HEK293T (cell line): Measurements from ENCODE around the gene ZNF778.

ENCODE experiments used
- CTCF ChIA-PET: fragments of 350-600 bp; formaldehyde crosslinking; extraction: SDS; loops from one replicate; lab custom pipeline; 2021; ENCODE audit warnings: antibody characterized with exemption, inconsistent platforms; lab: Yijun Ruan, JAX
- POLR2A ChIA-PET: fragments of 350-600 bp; formaldehyde crosslinking; extraction: SDS; loops from one replicate; lab custom pipeline; 2020; ENCODE audit warnings: antibody characterized with exemption, inconsistent platforms; lab: Yijun Ruan, JAX
- DNase-seq: peaks from one replicate; pipeline ENCODE4 v3.0.0; 2012; ENCODE audit warnings: mixed read lengths; ENCODE audit errors: extremely low spot score
- ARNT ChIP-seq: fragments of 450-650 bp; IDR thresholded peaks from 2 replicates; pipeline ENCODE4 v1.6.1; 2017; ENCODE audit warnings: mild to moderate bottlenecking
- BHLHE40 ChIP-seq: fragments of 450-650 bp; IDR thresholded peaks from 2 replicates; pipeline ENCODE4 v1.6.1; 2016; ENCODE audit warnings: mild to moderate bottlenecking, moderate library complexity, borderline replicate concordance
- CTBP1 ChIP-seq: fragments of 450-650 bp; IDR thresholded peaks from 2 replicates; pipeline ENCODE4 v1.6.1; 2016; ENCODE audit warnings: borderline replicate concordance
- ELF4 ChIP-seq: fragments of 450-650 bp; IDR thresholded peaks from 2 replicates; pipeline ENCODE4 v1.6.1; 2017; ENCODE audit warnings: antibody characterized with exemption
- FOXA1 ChIP-seq: fragments of 450-650 bp; IDR thresholded peaks from 2 replicates; pipeline ENCODE4 v1.6.1; 2016; ENCODE audit warnings: mild to moderate bottlenecking
- FOXK2 ChIP-seq: fragments of 450-650 bp; IDR thresholded peaks from 2 replicates; pipeline ENCODE4 v1.6.1; 2016; ENCODE audit warnings: mild to moderate bottlenecking
- FOXM1 ChIP-seq: fragments of 450-650 bp; IDR thresholded peaks from 2 replicates; pipeline ENCODE4 v1.6.1; 2017; ENCODE audit warnings: mild to moderate bottlenecking, borderline replicate concordance
- HDGF ChIP-seq: fragments of 450-650 bp; IDR thresholded peaks from 2 replicates; pipeline ENCODE4 v1.6.1; 2017; ENCODE audit warnings: antibody characterized with exemption, borderline replicate concordance
- L3MBTL2 ChIP-seq: fragments of 450-650 bp; conservative IDR thresholded peaks from 2 replicates; pipeline ENCODE4 v1.6.1; 2016; ENCODE audit warnings: mild to moderate bottlenecking
- LEF1 ChIP-seq: fragments of 450-650 bp; IDR thresholded peaks from 2 replicates; pipeline ENCODE4 v1.6.1; 2017; ENCODE audit warnings: mild to moderate bottlenecking, borderline replicate concordance
- NFRKB ChIP-seq: fragments of 450-650 bp; IDR thresholded peaks from 2 replicates; pipeline ENCODE4 v1.6.1; 2016; ENCODE audit warnings: mild to moderate bottlenecking, moderate library complexity
- SP1 ChIP-seq: fragments of 450-650 bp; IDR thresholded peaks from 2 replicates; pipeline ENCODE4 v1.6.1; 2017
- SUZ12 ChIP-seq: fragments of 450-650 bp; IDR thresholded peaks from 2 replicates; pipeline ENCODE4 v1.6.1; 2016; ENCODE audit warnings: mild to moderate bottlenecking
- TARDBP ChIP-seq: fragments of 450-650 bp; IDR thresholded peaks from 2 replicates; pipeline ENCODE4 v1.6.1; 2016
- ZNF384 ChIP-seq: fragments of 450-650 bp; IDR thresholded peaks from 2 replicates; pipeline ENCODE4 v1.6.1; 2016
- TF ChIP-seq, protein P1 (sequence below): fragments of 450-650 bp; IDR thresholded peaks from 2 replicates; pipeline ENCODE4 v1.6.1; 2016

The ZNF778 gene

DNA sequence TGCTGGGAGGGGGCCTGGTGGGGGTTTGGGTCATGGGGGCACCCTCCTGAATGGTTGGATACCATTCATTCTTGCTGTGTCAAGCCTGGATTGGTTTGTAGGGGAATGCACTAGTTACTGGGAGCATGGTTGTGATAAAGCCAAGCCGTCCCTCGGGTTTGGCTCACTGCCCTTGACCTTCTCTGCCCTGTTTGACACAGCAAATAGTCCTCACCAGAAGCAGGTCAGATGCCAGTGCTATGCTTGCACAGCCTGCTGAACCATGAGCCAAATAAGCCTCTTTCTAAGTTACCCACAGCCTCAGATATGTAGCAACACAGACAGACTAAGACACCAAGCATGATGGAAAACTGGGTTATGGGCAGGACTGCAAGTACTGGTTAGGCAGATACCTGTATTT is 14.6 kb downstream of the ZNF778 start:
- TF ChIP-seq FOXM1 (no peak), LEF1 (no peak), TARDBP (no peak), L3MBTL2 (no peak), FOXK2 (no peak), ARNT (no peak), NFRKB (no peak), CTBP1 (no peak), SUZ12 (no peak)
- DNase-seq: no peak
- ChIA-PET CTCF (no interaction called here), POLR2A (no interaction called here)

DNA sequence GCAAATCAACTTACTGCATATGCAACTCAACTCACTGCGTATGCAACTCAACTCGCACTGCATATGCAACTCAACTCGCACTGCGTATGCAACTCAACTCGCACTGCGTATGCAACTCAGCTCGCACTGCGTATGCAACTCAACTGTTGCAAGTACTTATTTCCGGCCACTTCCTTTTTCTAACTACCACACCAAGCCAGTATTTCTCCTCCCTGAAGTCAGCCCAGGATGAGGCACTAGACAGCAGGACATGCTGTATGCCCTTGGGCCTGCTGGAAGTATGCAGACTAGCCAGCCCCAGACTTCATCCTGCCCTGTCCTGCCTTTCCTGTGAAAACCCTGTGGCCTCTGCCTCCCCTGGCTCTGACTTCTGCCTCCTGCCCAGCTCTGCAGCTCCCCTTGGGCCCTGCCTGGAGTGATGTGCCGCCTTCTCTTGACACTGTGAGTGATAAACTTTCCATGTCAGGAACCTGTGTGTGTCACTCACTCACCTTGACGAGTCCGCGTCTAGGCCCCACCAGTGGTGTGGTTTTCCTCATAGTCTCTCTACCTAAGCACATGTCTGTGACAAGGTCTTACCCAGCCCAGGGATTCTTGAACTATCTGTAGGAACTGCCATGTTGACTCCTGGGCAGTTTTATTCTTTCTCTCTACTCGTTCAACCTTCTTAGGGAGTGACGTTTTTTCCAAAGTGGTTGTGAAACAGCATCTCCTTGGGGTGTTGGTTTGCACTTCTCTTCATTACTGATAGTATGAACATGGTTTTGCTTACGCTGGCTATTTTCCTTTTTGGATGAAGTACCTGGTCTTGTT is 16.4 kb downstream of the ZNF778 start:
- ChIA-PET POLR2A (no interaction called here), CTCF (no interaction called here)
- TF ChIP-seq CTBP1 (no peak), LEF1 (no peak), SP1 (no peak), ARNT (no peak), FOXM1 (no peak), TARDBP (no peak), HDGF (no peak), ELF4 (no peak), SUZ12 (no peak), NFRKB (no peak), BHLHE40 (no peak), ZNF384 (no peak), FOXK2 (no peak), FOXA1 (no peak), L3MBTL2 (no peak)
- TF ChIP-seq, protein P1, sequence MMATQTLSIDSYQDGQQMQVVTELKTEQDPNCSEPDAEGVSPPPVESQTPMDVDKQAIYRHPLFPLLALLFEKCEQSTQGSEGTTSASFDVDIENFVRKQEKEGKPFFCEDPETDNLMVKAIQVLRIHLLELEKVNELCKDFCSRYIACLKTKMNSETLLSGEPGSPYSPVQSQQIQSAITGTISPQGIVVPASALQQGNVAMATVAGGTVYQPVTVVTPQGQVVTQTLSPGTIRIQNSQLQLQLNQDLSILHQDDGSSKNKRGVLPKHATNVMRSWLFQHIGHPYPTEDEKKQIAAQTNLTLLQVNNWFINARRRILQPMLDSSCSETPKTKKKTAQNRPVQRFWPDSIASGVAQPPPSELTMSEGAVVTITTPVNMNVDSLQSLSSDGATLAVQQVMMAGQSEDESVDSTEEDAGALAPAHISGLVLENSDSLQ: no peak
- DNase-seq: no peak

DNA sequence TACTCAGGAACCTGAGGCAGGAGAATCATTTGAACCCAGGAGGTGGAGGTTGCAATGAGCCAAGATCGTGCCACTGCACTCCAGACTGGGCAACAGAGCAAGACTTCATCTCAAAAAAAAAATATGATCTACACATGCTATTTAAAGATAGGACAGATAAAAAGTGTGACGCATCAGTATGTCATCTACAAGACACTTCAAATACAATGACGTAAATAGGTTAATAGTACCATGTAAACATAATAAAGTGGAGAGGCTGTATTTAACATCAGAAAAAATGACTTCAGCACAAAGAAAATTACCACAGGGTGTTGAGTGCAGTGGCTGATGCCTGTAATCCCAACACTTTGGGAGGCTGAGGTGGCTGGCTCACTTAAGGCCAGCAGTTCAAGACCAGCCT is 20.2 kb downstream of the ZNF778 start:
- POLR2A ChIA-PET: no interaction called here
- TF ChIP-seq ARNT: no peak
- TF ChIP-seq TARDBP: no peak
- TF ChIP-seq FOXM1: no peak
- TF ChIP-seq SUZ12: no peak
- no peak for TF ChIP-seq LEF1
- no peak for TF ChIP-seq NFRKB
- TF ChIP-seq, protein P1: no peak
- TF ChIP-seq ELF4: no peak
- no peak for TF ChIP-seq BHLHE40
- no peak for TF ChIP-seq L3MBTL2
- no peak for TF ChIP-seq FOXA1
- TF ChIP-seq HDGF: no peak
- TF ChIP-seq ZNF384: no peak
- no peak for TF ChIP-seq SP1
- no peak for TF ChIP-seq CTBP1
- TF ChIP-seq FOXK2: no peak

DNA sequence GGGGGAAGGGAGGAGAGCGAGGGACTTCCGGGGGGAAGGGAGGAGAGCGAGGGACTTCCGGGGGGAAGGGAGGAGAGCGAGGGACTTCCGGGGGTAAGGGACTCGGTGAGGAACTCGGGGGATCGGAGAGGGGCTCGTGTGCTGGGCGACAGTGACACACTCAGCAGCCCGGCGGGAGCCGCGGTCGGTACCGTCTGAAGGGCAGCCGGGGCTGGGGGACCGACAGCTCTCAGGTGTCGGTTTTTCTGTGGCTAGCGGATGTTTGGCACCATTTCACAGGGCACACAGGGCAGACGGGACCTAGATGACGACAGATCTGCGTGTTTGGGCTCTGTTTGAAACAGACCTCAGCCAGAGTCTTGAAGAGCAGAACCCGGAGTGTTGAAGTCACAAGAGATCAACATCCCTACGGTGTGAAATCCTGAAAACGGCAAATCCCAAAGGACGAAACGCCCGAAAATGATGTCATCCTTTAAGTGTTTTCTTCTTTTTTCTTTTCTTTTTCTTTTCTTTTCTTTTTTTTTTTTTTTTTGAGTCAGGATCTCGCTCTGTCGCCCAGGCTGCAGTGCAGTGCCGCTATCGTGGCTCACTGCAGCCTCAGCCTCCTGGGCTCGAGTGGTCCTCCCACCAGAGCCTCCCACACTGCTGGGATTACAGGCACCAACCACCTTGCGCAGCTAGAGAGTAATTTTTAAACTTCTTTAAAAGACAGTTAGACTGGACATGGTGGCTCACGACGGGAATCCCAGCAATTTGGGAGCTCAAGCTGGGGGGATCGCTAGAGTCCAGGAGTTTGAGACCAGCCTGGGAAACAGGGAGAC is 23.9 kb downstream of the ZNF778 start:
- TF ChIP-seq HDGF (no peak), ELF4 (peak; percentile 61; the same call in 1 of the 2 replicates), ZNF384 (peak; percentile 49; the same call in 1 of the 2 replicates)
- TF ChIP-seq, protein P1: peak; percentile 44; the same call in 1 of the 2 replicates
- CTCF ChIA-PET: interaction anchor here (0.7 to 1.2 kb wide), 2 partner anchors 12 to 410 kb away, joined by 3 to 6 read pairs; no protein-coding TSS in a partner anchor
- peak; percentile 73 for DNase-seq
- POLR2A ChIA-PET: interaction anchor here (1.0 to 1.2 kb wide), 3 partner anchors 15 to 24 kb away, joined by 4 to 9 read pairs (median 5); partner anchors contain the start of gene ZNF778

More for the DNA sequence above, 20.2 kb downstream of the ZNF778 start:
- CTCF ChIA-PET: no interaction called here
- no peak for DNase-seq

DNA sequence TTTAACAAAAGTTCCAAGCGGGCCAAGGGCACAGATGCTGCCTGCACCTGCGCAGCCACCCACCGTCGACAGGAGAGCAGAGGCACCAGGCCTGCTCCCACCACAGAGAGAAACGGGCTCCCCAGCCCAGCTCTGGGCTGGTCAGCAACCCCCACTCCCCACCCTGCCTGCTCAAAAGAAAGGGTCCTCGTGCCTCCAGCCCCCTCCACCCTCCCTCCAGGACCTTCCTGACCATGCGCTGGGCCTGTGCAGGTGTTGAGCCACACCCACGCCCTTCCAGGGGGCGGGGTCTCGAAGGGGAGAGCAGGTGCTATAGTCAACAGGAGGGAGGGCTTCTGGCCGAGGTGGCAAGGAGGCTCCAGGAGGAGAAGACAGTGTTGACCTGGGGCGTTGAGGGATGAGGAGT is 25.3 kb downstream of the ZNF778 start:
- POLR2A ChIA-PET: no interaction called here
- CTCF ChIA-PET: no interaction called here
- TF ChIP-seq L3MBTL2: no peak
- TF ChIP-seq NFRKB: no peak
- TF ChIP-seq ELF4: no peak
- TF ChIP-seq ZNF384: no peak
- no peak for TF ChIP-seq LEF1
- TF ChIP-seq BHLHE40: no peak
- no peak for TF ChIP-seq SP1
- no peak for TF ChIP-seq TARDBP
- TF ChIP-seq FOXM1: no peak
- TF ChIP-seq ARNT: no peak

More for the DNA sequence above, 25.3 kb downstream of the ZNF778 start:
- no peak for DNase-seq
